SH-SY5Y (cell line): Measurements from ENCODE around the gene HYI.

Experiments
- GATA2 ChIP-seq: IDR thresholded peaks from 2 replicates; pipeline ENCODE4 v1.6.1; 2011; ENCODE audit warnings: mild to moderate bottlenecking, low read depth, low read length
- GATA3 ChIP-seq: IDR thresholded peaks from 2 replicates; pipeline ENCODE4 v1.6.1; 2011; ENCODE audit warnings: low read depth, mild to moderate bottlenecking, low read length, moderate library complexity

GRCh38 chr1:43402089-43402865, 51.5 kb downstream of the HYI start:
- peak; percentile 39; the same call in 1 of the 2 replicates for TF ChIP-seq GATA2
- TF ChIP-seq GATA3: no peak
